ENCODE measurements around the gene NCOA5. TPM values are rescaled to one million over a fixed set of nuclear protein-coding genes. Genes with fewer than 3 reads are reported as not detected.

The NCOA5 gene
- total RNA-seq, 1 donor from 2014 or later, result 16.5 TPM

DNA sequence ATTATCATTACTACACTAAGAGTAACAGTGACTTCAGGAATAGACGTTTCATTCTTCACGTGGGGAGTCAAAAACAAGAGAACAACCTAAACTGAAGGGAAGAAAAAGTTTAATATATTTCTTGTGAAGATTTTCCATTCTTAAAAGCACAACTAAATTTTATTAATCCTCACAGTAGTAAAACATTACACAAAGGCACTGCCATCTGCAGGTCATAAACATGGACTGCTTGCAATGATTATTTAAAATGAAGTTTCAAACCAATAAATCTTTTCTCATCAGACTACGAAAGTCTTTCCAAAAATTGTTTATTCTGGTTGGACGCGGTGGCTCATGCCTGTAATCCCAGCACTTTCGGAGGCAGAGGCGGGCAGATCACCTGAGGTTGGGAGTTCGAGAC, 2.6 kb downstream of the NCOA5 start:
- Histone ChIP-seq H3K4me3 (no peak overlapping the region), H3K27ac (replicated peaks) (no peak overlapping the region), H3K9me3 (replicated peaks) (no peaks in the 10 kb centered on the region), H3K36me3 (no peaks in the 10 kb centered on the region), H3K4me1 (peaks cover 80% of the 10 kb centered on the region), H3K27me3 (ENCODE audit: low read depth) (no peaks in the 10 kb centered on the region)
- peak; percentile 45 for TF ChIP-seq CTCF (IDR thresholded peaks at IDR 0.05; ENCODE audit: borderline replicate concordance)
- no peak for DNase-seq
- intact Hi-C loops (cut with micrococcal nuclease), result no loop called here

DNA sequence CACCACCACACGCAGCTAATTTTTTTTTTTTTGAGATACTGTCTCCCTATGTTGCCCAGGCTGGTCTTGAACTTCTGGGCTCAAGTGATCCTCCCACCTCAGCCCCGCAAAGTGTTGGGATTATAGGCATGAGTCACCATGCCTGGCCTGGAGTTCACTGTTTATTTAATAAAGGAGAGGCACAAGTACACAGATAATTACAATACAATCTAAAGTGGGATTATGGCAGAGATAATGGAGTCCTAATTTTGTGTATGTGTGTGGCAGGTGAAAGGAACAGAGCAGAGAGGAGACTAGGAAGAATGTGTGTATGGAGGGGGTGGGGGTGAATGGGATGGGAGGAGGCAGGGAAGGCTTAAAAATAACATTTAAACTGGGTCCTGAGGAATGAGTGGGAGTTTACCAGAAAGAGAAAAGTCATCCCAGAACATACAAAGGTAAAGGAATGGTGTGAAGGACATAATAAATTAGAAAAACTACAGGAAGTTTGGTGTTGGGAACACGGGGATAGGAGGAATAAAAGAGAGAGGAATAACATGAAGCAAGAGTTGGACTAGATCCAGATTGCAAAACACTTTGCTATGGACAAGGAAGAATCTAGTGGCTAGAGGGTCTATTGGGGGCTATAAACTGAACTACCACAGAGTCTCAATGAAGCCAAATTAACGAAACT, 4.4 kb downstream of the NCOA5 start:
- no peaks in the 10 kb centered on the region for H3K9me3 ChIP-seq (replicated peaks)
- H3K36me3 ChIP-seq, result no peaks in the 10 kb centered on the region
- TF ChIP-seq CTCF (IDR thresholded peaks at IDR 0.05; ENCODE audit: borderline replicate concordance), result no peak
- no peak overlapping the region for H3K27ac ChIP-seq (replicated peaks)
- no peak overlapping the region for H3K4me3 ChIP-seq
- DNase-seq, result no peak
- intact Hi-C loops (cut with micrococcal nuclease), result no loop called here
- peaks cover 94% of the 10 kb centered on the region for H3K4me1 ChIP-seq
- no peaks in the 10 kb centered on the region for H3K27me3 ChIP-seq (ENCODE audit: low read depth)

GRCh38 chr20:46084805-46085178, 5.0 kb downstream of the NCOA5 start:
- no peak for TF ChIP-seq CTCF (IDR thresholded peaks at IDR 0.05; ENCODE audit: borderline replicate concordance)
- Histone ChIP-seq H3K4me1 (peaks cover 95% of the 10 kb centered on the region), H3K27ac (replicated peaks) (no peak overlapping the region), H3K27me3 (ENCODE audit: low read depth) (no peaks in the 10 kb centered on the region), H3K36me3 (no peaks in the 10 kb centered on the region), H3K4me3 (no peak overlapping the region), H3K9me3 (replicated peaks) (no peaks in the 10 kb centered on the region)
- no peak for DNase-seq
- intact Hi-C loops (cut with micrococcal nuclease), result no loop called here

GRCh38 chr20:46083531-46084061, 6.2 kb downstream of the NCOA5 start:
- Histone ChIP-seq H3K27ac (replicated peaks) (no peak overlapping the region), H3K36me3 (peaks cover 5% of the 10 kb centered on the region), H3K4me1 (peaks cover 94% of the 10 kb centered on the region), H3K4me3 (no peak overlapping the region), H3K9me3 (replicated peaks) (no peaks in the 10 kb centered on the region), H3K27me3 (ENCODE audit: low read depth) (no peaks in the 10 kb centered on the region)
- no peak for TF ChIP-seq CTCF (IDR thresholded peaks at IDR 0.05; ENCODE audit: borderline replicate concordance)
- intact Hi-C loops (cut with micrococcal nuclease), result no loop called here
- no peak for DNase-seq

DNA sequence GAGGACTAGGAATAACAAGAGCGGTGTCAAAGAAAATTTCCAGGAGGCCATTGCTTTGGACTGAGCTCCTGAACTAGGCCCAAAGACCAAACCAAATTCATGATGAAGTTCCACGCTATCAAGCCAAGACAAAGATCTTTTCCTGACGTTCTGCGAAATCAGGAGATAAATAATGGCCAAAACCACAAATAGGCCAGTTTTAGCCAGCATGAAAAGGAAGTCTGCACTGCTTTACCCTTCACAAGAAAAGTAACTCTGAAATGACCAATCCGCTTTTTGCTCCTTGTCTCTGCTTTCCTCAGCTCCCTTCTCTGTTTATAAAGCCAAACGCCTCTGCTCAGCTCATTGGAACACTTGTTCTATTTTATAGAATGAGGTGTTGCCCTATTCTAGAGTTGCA, 6.7 kb downstream of the NCOA5 start:
- H3K4me3 ChIP-seq, result no peak overlapping the region
- DNase-seq, result no peak
- no peak for TF ChIP-seq CTCF (IDR thresholded peaks at IDR 0.05; ENCODE audit: borderline replicate concordance)
- no peaks in the 10 kb centered on the region for H3K27me3 ChIP-seq (ENCODE audit: low read depth)
- peaks cover 89% of the 10 kb centered on the region for H3K4me1 ChIP-seq
- H3K36me3 ChIP-seq, result peaks cover 10% of the 10 kb centered on the region
- H3K27ac ChIP-seq (replicated peaks), result no peak overlapping the region
- intact Hi-C loops (cut with micrococcal nuclease), result no loop called here
- H3K9me3 ChIP-seq (replicated peaks), result no peaks in the 10 kb centered on the region
